Stimulated activated CD8-positive, alpha-beta memory T cell treated with anti-CD3 and anti-CD28 coated beads, Interleukin-15, amount 100 ng/mL, for 4 hours (primary cell): ENCODE results near the gene NR1D1.
A peak's percentile ranks its signal among the peaks of the same experiment; 100 is the strongest.

Experiments used
- DNase-seq, 2 donors: peaks; one replicate each; pipeline ENCODE4 v3.0.0-alpha.2; 2020; ENCODE audit warnings: low read depth in 2 of 2

The NR1D1 gene

DNA sequence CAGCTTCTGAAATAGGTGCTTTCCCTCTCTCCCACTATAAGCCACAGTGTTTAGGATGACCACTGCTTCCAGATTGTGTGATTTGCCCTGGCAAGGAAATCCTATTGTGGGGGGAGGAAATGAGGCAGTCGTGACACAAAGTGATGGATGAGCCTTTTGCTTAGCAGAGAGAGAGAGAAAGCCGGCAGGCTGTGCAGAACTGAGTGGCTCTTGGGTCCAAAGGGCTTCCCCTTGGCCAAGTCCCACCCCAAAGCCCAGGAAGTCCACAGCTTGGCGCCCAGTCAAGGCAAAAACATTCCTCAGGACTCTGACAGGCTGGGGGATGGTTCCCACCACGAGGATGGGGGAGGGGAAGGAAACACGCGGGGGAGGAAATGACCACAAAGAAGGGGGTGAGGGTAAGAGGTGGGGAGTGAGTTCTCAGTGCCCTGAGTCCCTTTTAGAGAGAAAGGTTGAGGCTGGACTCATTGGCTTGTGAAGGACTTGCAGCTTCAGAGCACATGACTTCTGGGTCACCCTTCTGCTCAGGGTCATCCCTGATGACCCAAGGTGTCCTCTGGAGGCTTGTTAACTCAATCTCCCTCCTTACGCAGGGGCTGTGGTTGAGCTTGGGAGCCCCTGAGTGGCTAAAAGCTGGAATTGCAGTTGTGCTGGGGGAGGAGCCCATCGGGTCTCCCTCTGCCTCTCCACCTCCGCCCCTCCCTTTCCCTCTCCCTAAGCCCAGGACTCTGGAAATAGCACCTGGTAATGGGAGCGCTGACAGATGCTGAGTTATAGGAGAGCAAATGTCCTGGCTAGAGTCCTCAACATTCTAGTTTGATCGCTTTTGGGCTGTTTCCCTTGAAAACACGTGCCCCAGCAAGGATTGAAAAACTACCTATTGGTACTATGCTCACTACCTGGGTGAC is 11.1 kb upstream of the NR1D1 start:
- peak in 1 of 2 donors; percentile 60 for DNase-seq

DNA sequence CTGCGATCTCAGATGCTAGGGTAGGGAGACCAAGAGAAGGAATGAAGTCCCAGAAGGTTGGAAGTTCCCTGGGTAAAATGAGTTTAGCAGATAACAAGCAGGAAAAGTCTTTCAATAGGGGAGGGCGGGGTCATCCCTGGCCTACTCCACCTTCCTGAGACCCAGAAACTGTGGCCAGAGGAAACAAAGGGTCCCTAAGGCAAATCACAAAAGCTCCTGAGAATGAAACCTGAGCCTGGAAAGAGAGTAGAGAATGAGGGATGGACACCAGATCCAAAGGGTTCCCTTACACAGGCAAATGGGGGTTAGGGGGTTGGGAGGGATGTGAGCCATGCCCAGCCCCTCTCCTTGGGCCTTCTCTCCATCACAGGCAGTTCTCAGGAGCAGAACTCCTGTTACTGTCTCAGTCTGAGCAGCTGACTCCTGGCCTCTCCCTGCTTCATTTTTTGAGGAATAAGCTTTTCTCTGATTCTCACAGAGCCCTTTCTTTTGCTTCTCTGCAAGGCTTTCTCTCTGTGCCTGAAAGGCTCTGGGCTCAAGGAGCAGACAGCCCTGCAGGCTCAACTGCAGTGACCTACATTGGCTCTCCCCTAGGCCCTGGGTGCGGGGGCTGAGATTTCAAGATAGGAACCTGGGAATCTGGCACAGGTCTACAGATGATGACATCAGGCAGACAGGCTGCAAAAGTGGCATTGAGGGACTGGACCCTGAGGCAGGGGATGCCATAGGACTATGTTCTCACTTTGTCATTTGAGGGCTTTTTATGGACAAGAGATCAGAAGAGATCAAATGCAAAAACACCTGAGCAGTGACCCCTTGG is 9.8 kb upstream of the NR1D1 start:
- no peak for DNase-seq

DNA sequence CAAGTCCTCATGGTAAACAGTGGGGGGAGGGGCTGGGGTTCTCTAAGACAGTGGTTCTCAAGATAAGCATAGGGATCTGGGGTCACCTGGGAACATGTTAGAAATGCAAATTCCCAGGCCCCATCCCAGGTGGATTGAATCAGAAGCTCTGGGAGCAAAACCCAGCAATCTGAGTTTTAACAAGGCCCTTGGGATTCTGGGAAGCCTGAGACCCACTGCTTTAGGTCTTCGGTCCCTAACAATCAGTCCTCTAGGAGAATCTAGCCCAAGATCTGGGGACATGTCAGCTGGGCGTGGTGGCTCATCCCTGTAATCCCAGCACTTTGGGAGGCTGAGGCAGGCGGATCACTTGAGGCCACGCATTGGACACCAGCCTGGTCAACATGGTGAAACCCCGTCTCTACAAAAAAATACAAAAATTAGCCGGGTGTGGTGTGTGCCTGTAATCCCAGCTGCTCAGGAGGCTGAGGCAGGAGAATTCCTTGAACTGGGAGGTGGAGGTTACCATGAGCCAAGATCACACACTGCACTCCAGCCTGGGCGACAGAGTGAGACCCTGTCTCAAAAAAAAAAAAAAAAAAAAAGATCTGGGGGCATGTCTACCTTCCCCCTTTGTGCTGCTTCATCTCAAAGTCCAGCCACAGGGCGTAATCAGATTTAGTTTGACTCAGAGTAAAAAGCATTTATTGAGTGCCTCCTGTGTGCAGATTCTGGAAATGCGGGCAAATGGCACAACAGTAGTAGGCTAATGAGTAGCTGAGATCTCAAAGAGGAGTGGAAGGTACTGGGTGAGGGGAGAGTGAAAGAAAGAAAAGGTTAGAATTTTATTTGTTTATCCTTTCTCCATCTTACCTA is 8.8 kb upstream of the NR1D1 start:
- DNase-seq: no peak

DNA sequence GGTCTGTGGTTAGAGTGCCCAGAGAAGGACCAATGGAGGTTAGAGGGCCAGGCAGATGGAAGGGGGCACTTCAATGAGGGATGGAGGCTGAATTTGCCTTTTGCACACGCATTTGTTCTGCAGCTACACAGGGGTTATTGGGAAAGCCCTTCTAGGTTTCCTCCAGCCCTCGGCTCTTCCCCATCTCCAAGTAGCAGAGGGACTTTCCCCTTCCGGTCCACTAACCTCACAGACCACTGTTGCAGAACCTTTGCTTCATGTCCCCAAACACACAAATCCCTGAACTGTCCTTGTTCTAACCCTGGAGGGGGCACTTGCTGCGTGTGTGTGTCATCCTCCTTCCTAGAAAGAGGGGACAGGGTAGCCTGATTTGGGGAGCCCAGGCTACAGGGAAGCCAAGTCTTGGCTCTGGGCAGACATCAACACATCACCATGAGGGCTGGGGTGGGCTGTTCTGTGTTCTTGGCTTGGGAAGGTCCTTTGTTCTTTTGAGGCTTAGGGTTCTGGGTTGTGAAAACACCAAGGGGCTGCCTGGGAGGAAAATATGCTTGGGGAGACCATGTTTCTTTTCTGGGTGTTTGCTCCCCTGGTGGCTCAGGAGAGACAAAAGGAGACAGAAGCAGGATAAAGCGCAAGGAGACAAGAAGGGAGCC is 7.3 kb upstream of the NR1D1 start:
- DNase-seq: no peak

DNA sequence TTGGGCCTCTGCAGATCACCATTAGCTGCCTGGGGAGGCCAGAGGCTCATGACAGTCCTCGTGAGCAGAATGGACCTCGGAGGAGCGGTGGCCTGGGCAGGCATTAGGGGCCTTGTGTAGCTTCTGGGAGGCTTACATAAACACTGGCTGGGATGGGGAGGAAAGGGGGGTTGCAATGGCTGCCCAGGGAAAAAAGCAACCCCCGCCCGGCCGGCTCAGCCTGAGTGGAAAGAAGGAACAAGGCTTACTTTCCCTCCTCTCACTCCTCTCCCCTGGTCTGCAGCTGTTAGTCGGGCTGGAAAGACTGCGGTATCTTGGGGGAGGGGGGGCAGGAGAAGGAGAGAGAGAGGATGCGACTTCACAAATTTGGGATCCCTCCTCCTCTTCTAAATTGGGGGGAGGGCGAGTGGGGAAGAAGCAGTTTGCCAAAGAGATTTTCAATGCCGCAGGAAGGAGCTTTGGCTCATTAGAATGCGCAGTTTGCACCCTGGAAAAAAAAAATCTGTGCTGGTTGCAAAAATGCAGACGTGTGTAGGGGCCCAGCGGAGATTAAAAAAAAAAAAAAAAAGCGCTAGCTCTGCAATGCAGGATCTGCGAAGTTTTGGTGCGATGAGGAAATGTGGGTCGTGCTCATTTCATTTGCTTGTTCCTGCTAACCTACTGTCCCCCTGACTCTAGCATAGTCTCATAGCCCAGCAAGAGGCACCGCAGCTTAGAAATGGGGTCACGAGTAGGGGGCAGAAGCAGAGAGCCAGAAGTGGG is 6.6 kb upstream of the NR1D1 start:
- DNase-seq: no peak

DNA sequence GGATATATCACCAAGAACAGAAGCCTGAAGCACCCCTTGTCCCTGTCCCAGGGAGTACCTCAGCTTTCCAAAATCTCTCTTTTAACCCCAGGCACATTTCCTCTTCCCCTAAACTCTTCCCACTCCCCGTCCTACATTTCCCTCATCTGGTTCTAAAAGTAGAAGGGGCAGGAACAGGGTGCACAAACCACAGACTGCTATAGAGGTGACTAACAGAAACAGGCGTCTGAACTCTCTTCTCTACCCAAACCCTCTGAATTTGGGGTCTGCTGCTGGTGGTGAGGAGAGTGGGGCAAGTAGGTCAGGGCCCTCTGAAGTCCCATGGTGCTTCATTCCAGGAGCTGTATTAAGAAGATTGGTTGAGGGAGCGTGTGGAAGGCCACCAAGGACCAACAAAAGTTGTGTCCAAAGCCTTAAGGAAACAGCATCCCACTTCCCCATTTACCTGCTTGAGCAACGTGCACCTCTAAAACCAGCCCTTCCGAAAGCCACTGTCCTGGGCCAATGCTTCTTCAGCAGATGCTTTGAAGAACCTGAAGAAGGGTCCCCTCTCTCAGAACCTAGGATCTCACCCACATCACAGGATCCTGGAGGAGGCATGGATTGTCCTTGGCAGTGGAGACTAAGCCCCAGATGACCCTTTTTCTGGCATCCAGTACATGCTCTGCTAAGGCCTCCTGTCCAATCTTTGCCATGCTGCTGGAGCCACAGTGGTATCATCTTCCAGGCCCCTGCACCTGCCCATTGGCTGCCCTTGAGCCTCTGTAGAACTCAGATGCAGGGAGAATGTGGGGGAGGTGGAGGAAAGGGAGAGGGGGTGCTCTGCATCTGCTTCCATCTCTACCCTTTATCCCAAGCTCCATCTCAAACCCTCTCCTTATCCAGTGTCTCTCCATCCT is 5.7 kb upstream of the NR1D1 start:
- no peak for DNase-seq

DNA sequence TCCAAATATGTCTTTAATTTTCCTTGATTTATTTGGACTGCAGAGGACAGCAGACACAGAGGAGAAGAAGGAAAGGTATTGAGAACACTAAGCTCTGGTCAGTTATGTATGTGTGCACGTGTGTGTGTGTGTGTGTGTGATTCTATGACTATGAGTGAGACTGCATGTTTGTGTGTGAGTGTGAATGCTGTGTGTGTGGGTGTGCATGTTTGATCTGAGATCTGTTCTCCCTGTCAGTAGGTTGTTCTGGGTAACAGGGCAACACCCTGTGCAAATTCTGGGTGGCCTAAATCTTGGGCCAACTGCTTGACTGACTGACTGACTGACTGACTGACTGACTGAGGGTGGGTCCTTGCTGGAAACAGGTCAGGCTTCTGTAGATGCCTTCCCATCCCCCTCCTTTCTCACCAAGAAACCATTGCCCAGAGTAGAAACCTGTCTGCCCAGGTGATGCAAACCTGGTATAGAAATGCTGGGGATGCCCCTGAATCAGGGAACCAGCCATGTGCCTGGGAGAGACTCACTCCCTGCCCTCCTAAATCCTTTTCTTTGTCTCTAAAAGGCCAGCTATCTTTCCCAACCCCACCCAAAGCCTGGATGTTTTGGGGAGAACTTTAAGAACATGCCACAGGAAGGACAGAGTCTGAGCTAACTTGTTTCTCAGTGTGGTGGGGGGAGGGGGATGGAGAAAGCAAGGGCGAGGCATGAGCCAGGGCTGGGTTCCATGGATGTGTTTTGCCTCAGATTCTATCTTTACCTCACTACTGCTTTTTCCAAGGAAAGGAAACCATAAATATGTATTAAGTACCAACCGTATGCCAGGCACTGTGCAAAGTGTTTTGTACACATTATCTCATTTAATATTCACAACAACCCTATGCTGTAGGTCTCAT is 4.5 kb upstream of the NR1D1 start:
- DNase-seq: no peak

DNA sequence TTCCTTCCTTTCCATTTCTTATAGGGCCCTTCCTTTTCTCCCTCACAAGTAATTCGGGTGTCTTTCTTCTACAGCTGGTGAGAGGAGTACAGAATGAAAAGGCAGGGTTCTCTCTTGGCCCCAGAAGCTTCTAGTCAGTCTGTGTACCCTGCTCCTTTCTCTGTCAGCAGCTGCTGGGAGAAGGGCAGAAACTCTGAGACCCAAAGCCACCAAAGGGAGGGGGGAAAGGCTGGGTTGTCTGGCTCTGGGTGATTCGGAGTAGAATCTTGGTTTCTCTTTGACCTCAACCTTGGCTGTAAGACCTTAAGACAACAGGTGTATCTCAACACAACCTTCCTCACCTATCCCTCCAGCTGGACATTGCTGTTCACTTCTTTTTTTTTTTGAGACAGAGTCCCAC is 3.3 kb upstream of the NR1D1 start:
- no peak for DNase-seq

DNA sequence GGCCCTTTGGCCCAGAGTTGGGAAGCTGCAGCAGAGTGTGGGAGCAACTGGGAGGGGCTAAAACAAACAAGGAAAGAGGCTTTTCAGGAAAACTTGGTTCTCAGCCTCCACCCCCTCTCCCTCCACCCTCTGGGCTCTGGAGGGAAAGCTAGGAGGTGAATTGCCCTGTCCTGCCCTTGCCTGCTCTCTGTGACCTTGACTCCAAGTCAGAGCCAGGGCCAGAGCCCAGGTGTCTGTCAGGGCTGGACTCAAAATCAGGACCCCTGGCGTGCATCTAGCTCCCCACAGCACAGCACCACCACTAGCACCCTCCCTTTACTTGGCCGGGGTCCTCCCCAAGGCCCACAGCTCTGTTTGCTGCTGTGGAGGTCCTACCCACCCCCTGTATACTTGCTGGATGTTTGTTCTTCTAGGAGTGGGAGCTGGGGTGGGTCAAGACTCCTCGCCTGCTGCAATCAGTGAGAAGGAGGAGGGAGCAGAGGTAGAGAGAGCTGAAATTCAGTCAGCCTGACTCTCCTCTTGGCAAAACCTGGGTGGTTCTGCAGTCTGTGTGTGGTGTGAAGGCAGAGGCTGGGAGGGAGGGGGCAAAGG is 2.8 kb upstream of the NR1D1 start:
- no peak for DNase-seq

DNA sequence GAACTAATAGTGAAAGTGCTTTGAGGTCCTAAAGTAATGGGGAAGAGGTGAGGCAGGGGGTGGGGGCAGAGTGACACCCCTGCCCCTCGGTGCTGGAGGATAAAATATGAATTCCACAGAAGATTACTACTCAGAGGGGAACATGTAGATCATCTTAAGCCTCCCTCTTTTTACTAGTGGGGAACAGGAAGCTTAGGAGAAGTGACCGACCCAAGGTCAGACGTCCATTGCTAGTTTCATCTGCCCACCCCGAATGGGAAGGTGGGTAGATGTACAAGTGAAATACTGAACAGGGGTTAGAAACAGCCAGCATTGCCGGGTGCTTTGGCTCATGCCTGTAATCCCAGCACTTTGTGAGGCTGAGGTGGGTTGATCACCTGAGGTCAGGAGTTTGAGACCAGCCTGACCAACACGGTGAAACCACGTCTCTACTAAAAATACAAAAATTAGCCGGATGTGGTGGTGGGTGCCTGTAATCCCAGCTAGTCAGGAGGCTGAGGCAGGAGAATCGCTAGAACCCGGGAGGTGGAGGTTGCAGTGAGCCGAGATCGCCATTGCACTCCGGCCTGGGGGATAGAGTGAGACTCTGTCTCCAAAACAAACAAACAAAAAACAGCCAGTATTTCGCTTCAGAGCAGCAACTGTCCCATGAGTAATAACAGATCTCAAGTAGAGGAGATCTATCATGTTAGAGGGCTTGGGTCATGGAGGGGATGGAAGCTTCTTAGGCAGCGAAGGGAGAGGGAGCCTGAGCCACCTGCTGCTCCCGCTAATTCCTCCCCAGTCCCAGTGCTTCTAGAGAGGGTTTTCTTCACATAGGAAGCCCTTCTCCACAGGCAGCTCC is 1.2 kb upstream of the NR1D1 start:
- DNase-seq: no peak

DNA sequence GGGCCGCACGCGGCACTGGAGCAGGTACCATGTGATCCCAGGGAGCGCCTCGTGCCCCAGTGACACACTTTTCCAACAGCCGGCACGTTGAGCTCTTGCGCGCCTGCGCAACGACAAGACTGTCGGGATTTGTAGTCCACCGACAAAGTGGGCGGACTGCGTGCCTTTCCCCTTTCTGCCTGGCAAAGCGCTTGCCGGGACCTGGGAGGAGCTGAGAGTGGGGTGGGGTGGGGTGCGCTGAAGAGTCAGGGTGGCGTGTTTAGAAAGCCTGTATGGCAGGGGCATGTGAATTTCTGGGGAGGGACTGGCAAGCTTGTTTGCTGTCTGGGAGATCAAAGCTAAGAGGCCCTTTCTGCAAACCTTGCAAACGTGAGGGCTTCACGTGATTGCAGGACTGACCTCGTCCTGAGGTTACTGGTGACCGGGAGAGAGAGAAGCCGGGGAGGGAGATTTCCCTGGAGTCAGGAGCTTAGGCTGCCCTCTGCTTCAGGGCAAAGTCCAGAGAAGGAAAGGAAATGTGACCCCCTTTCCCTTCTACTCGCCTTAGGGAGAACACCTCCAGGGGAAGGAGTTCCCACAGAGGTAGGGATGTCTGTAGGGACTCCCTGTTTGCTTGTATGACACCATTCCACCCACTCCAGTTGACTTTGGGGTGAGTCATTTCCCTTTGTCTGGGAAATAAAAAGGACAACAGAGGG is 429 bp upstream of the NR1D1 start:
- DNase-seq: peak; percentile 81 to 88

DNA sequence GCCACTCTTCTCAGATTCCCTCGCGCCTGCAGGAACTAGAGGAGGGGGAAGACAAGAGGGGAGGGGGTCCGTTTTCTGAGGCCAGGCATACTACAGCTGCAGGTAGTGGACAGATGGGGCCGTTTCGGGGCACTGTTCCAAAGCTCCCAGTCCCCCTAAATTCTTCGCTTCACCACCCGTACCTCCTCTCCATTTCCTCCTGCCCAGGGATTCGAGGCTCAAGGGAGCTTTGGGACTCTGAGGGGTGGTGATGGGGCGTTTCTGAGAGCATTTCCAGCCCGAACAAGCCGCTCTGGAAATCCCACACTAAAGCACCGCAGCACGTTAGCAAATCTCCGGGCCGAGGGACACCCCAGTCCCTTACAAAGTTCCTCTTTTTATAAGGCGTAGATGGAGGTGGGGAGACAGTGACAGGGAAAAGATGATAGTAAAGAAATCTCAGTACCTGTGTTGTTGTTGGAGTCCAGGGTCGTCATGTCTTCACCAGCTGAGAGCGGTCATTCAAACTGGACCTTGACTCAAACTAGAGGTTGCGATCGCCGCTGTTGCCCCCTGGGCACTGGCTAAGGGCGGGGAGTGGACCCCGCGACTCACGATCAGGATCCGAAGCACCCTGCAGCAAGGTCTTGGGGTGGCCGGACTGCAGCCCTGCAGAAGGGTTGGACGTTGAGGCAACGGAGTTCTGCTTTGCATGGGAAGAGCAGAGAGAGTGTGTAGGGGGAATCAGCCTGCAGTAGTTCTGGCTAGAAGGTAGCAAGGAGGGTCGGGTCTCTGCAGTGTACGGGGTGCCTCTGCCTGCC is 570 bp downstream of the NR1D1 start:
- DNase-seq: no peak

DNA sequence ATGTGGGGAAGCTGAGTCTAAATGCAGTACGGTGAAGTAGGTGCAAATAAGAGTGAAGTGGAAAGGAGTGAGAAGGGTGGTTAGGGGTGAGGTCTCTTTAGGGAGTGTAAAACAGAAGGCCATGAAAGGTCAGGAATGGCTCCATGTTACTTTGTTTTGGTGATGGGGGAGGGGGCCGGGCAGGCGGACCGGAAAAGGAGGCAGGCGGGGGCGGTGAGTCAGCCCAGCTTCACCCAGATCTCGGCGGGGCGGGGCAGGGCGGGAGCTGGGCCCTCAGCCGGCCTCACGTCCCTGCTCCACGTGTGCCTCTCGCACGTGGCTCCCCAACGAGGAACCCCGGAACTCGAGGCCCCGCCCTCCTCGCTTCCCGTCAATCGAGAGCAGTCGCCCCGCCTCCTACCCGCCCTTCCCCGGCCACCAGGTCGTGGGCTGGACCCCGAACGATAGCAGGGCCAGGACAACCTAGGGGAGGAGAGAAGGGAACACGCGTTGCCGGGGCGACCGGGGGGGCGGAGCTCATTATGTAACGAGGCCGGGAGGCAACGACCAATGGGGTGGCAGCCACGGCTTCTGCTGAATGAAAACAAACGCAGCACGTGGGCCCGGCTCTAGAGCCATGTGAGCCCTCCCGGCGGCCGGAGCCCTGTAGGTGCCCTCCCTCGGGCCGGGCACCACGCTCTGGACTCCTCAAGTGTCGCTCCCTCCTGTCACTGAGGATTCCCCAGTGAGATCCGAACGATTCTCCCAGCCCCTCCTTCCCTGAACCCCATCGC is 1.4 kb downstream of the NR1D1 start:
- peak; percentile 99 to 100 for DNase-seq

DNA sequence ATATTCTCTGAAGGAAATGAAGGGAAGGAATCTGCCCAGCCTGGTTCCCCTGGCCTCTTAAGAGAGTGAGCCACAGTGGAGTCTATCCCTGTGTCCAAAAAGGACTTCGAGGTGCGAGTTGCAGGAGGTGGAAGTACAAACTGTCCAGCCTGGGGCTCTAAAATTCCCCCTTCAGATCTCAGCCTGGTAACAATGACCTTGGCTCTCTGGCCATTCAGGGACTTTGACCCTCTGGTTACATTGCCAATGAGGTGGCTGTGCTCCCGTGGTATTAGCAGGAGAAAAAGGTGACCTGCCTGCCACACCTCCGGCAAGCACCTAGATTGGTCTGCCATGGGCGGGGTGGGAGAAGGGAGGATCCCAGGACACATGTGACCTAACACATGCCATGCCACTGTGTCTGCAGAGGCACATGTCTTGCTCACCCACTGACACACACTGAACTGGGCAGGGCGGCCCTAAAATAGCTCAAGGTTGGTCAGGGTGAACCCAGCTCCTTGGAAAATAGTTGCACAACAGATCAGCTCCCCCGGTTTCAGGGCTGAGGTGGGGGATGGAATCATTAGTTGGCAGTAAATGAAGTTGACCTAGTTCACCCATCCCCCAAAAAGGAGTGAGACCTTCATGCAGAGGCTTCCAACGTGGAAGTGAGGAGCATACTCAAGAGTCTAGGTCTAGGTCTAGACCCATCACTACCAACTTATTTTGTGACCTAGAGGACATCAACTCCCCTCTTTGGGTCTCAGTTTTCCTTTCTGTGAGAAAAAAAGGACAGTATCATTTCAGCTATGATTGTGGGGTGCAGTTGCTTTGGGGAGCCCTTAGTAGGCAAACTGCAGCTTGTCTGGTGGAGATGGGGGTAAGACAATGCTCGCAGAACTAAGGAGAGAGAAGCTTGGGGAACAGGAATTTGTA is 2.2 kb downstream of the NR1D1 start:
- no peak for DNase-seq
